Loucy (cell line): ENCODE results near the gene FAM25G.

ENCODE experiments used
- CTCF ChIP-seq: fragments of 200-600 bp; sonication (generic); conservative IDR thresholded peaks from 2 replicates; pipeline ENCODE4 v1.5.1; 2014; ENCODE audit warnings: mild to moderate bottlenecking, antibody characterized with exemption, low read length
- EZH2phosphoT487 ChIP-seq: fragments of 200-600 bp; IDR thresholded peaks from 2 replicates; pipeline ENCODE4 v1.6.1; 2018; ENCODE audit warnings: antibody characterized with exemption, mild to moderate bottlenecking, moderate library complexity, borderline replicate concordance

GRCh38 chr10:47450442-47450841 is 41.1 kb downstream of the FAM25G start:
- TF ChIP-seq CTCF, result no peak
- no peak for TF ChIP-seq EZH2phosphoT487
